GM12878 (cell line): ENCODE measurements around the gene ZNF652. TPM values are rescaled to one million over a fixed set of nuclear protein-coding genes. Genes with fewer than 3 reads are reported as not detected.

Source experiments
- BCLAF1 ChIP-seq: fragments of 450-650 bp; IDR thresholded peaks from 2 replicates; pipeline ENCODE4 v1.6.1; 2017; ENCODE audit warnings: antibody characterized with exemption, mild to moderate bottlenecking, moderate library complexity
- E4F1 ChIP-seq: fragments of 450-650 bp; IDR thresholded peaks from 2 replicates; pipeline ENCODE4 v1.6.1; 2018; ENCODE audit warnings: borderline replicate concordance, mild to moderate bottlenecking; ENCODE audit not compliant: partially characterized antibody
- IKZF2 ChIP-seq, 2 experiments: fragments of 450-650 bp; IDR thresholded peaks; 2 replicates each; pipeline ENCODE4 v1.6.1; 2017; ENCODE audit warnings: mild to moderate bottlenecking in 2 of 2, moderate library complexity in 2 of 2
- NFXL1 ChIP-seq: fragments of 450-650 bp; IDR thresholded peaks from 2 replicates; pipeline ENCODE4 v1.6.1; 2017; ENCODE audit warnings: antibody characterized with exemption, mild to moderate bottlenecking, borderline replicate concordance
- RELB ChIP-seq: fragments of 450-650 bp; IDR thresholded peaks from 2 replicates; pipeline ENCODE4 v1.6.1; 2017; ENCODE audit warnings: low read depth, mild to moderate bottlenecking, moderate library complexity
- polyA plus RNA-seq, 11 experiments: library from polyadenylated mRNA; depleted of rRNA in 4 of 11; unstranded in 6 of 11; stranded (reverse) in 5 of 11; fragments of >200 nt; fragmentation: Nextera tagmentation in 4 of 11; fragmentation: Illumina TruSeq in 1 of 11; extraction: Ambion mirVana in 4 of 11; extraction: Trizol in 1 of 11; gene quantifications; 1 replicate in 1 of 11; 2 replicates in 10 of 11; pipeline versions ENCODE4 v1.2.1 to v1.2.3, GENCODE V29; 2011 to 2016; ENCODE audit warnings: inconsistent platforms in 2 of 11, missing spikeins in 2 of 11, low read depth in 1 of 11
- total RNA-seq, 4 experiments: library from RNA; depleted of rRNA in 3 of 4; stranded (reverse); fragments of >200 nt in 3 of 4; fragmentation: Illumina TruSeq in 1 of 4; extraction: Trizol in 1 of 4; gene quantifications; 2 replicates each; pipeline versions ENCODE4 v1.2.1 to v1.2.3, GENCODE V29; 2013 to 2021

ZNF652 gene
- total and polyA plus RNA-seq, 10 of the 15 experiments (the other 5 are each of a cell fraction or from before 2014, with no cell fraction given), result 3.4 to 13.1 (median 8.7) TPM

- no peak for TF ChIP-seq BCLAF1
- no peak for TF ChIP-seq E4F1
- TF ChIP-seq IKZF2 (IDR thresholded peaks at IDR 0.05), result 0 out of 4 replicates have a peak, but pooled peaks of 1 of the 2 experiments have one; percentile 15
- no peak for TF ChIP-seq NFXL1
- TF ChIP-seq RELB, result peak; percentile 32; the same call in 1 of the 2 replicates
- TF ChIP-seq, all 136 proteins: peak for 5
Observed at GRCh38 chr17:49327835-49328784, 33.9 kb downstream of the ZNF652 start (continued).
